Large intestine (tissue), 3 donors: ENCODE measurements around the gene STAM. TPM values are rescaled to one million over a fixed set of nuclear protein-coding genes. Genes with fewer than 3 reads are reported as not detected.
A peak's percentile ranks its signal among the peaks of the same experiment; 100 is the strongest.

ENCODE experiments used
- DNase-seq, 2 donors: peaks; one replicate each; pipeline versions ENCODE4 v3.0.0 to v3.0.0-alpha.2; 2013
- H3K27ac ChIP-seq: one replicate; pipeline ENCODE4 v1.5.1; 2013; ENCODE audit warnings: low read length
- H3K27me3 ChIP-seq: 2 replicates; pipeline ENCODE4 v1.6.1; 2013; ENCODE audit warnings: low read length; ENCODE audit not compliant: control insufficient read depth, insufficient read depth
- H3K36me3 ChIP-seq: 2 replicates; pipeline ENCODE4 v1.6.1; 2013; ENCODE audit warnings: low read length; ENCODE audit not compliant: control insufficient read depth, insufficient read depth
- H3K4me1 ChIP-seq: one replicate; pipeline ENCODE4 v1.6.1; 2013; ENCODE audit warnings: low read length; ENCODE audit not compliant: control insufficient read depth, insufficient read depth
- H3K4me3 ChIP-seq: one replicate; pipeline ENCODE4 v1.5.1; 2013; ENCODE audit warnings: low read length
- H3K9me3 ChIP-seq: one replicate; pipeline ENCODE4 v1.6.1; 2013; ENCODE audit warnings: mild to moderate bottlenecking, low read depth, low read length, moderate library complexity; ENCODE audit not compliant: control insufficient read depth
- WGBS: methylation state at CpG from one replicate; pipeline ENCODE4 v1.1.5; 2013; ENCODE audit warnings: low lambda C conversion rate; ENCODE audit not compliant: insufficient coverage; 5-methylcytosine and 5-hydroxymethylcytosine counted together
- polyA plus RNA-seq: library from polyadenylated mRNA; unstranded; fragments of 120-200 nt; gene quantifications from one replicate; pipeline ENCODE4 v1.2.1, GENCODE V29; 2013

Gene STAM
- polyA plus RNA-seq, 1 donor: 18.7 TPM

GRCh38 chr10:17693009-17693408 lies 49.1 kb downstream of the STAM start:
- Histone ChIP-seq H3K4me1 (no peaks in the 10 kb centered on the region), H3K27ac (no peak overlapping the region), H3K4me3 (no peak overlapping the region), H3K9me3 (no peaks in the 10 kb centered on the region), H3K27me3 (no peaks in the 10 kb centered on the region), H3K36me3 (peaks cover 23% of the 10 kb centered on the region)
- no CpG with 5 or more reads among the region's 1 CpG for WGBS
- no peak for DNase-seq

GRCh38 chr10:17698696-17699095 lies 54.7 kb downstream of the STAM start:
- H3K27ac ChIP-seq: no peak overlapping the region
- H3K36me3 ChIP-seq: peaks cover 21% of the 10 kb centered on the region
- no peaks in the 10 kb centered on the region for H3K4me1 ChIP-seq
- no peak overlapping the region for H3K4me3 ChIP-seq
- 94% methylated on average over 2 of the region's 4 CpGs for WGBS
- no peak for DNase-seq
- no peaks in the 10 kb centered on the region for H3K27me3 ChIP-seq
- no peaks in the 10 kb centered on the region for H3K9me3 ChIP-seq

GRCh38 chr10:17701301-17701700 lies 57.4 kb downstream of the STAM start:
- H3K27me3 ChIP-seq: no peaks in the 10 kb centered on the region
- peaks cover 26% of the 10 kb centered on the region for H3K36me3 ChIP-seq

GRCh38 chr10:17703706-17704105 lies 59.8 kb downstream of the STAM start:
- Histone ChIP-seq H3K9me3 (no peaks in the 10 kb centered on the region), H3K27me3 (no peaks in the 10 kb centered on the region), H3K4me1 (no peaks in the 10 kb centered on the region), H3K36me3 (peaks cover 25% of the 10 kb centered on the region), H3K4me3 (no peak overlapping the region), H3K27ac (no peak overlapping the region)
- no peak for DNase-seq
- no CpG with 5 or more reads among the region's 3 CpGs for WGBS

More at GRCh38 chr10:17701301-17701700, 57.4 kb downstream of the STAM start:
- H3K4me3 ChIP-seq: no peak overlapping the region
- no peaks in the 10 kb centered on the region for H3K9me3 ChIP-seq
- H3K4me1 ChIP-seq: no peaks in the 10 kb centered on the region
- H3K27ac ChIP-seq: no peak overlapping the region
- DNase-seq: no peak
- WGBS: 100% methylated on average over 2 of the region's 3 CpGs

- no peaks in the 10 kb centered on the region for H3K4me1 ChIP-seq
- DNase-seq: peak in 1 of 2 donors; percentile 64
- H3K4me3 ChIP-seq: no peak overlapping the region
- H3K27me3 ChIP-seq: no peaks in the 10 kb centered on the region
- H3K27ac ChIP-seq: no peak overlapping the region
- WGBS: 70% methylated on average over 2 of the region's 10 CpGs
- no peaks in the 10 kb centered on the region for H3K9me3 ChIP-seq
- H3K36me3 ChIP-seq: peaks cover 54% of the 10 kb centered on the region
These were observed 64.9 kb downstream of the STAM start for GRCh38 chr10:17708821-17709220.

- Histone ChIP-seq H3K9me3 (no peaks in the 10 kb centered on the region), H3K27me3 (no peaks in the 10 kb centered on the region), H3K4me3 (no peak overlapping the region), H3K27ac (no peak overlapping the region), H3K36me3 (peaks cover 58% of the 10 kb centered on the region), H3K4me1 (no peaks in the 10 kb centered on the region)
- WGBS: no CpG with 5 or more reads among the region's 5 CpGs
- no peak for DNase-seq
These were observed 65.5 kb downstream of the STAM start for GRCh38 chr10:17709492-17709891.

- Histone ChIP-seq H3K27me3 (no peaks in the 10 kb centered on the region), H3K36me3 (peaks cover 60% of the 10 kb centered on the region), H3K4me3 (no peak overlapping the region), H3K9me3 (no peaks in the 10 kb centered on the region), H3K4me1 (no peaks in the 10 kb centered on the region), H3K27ac (no peak overlapping the region)
- WGBS: no CpG with 5 or more reads among the region's 4 CpGs
- DNase-seq: peak in 1 of 2 donors; percentile 37
These were observed 66.2 kb downstream of the STAM start for GRCh38 chr10:17710181-17710580.

GRCh38 chr10:17712053-17712452 lies 68.1 kb downstream of the STAM start:
- no CpG with 5 or more reads among the region's 5 CpGs for WGBS
- H3K36me3 ChIP-seq: peaks cover 55% of the 10 kb centered on the region
- no peaks in the 10 kb centered on the region for H3K4me1 ChIP-seq
- H3K4me3 ChIP-seq: no peak overlapping the region
- no peaks in the 10 kb centered on the region for H3K9me3 ChIP-seq
- H3K27me3 ChIP-seq: no peaks in the 10 kb centered on the region
- DNase-seq: no peak
- no peak overlapping the region for H3K27ac ChIP-seq

- DNase-seq: no peak
- 82% methylated on average over 6 of the region's 18 CpGs for WGBS
- peaks cover 55% of the 10 kb centered on the region for H3K36me3 ChIP-seq
- no peaks in the 10 kb centered on the region for H3K27me3 ChIP-seq
- H3K9me3 ChIP-seq: no peaks in the 10 kb centered on the region
- no peaks in the 10 kb centered on the region for H3K4me1 ChIP-seq
- no peak overlapping the region for H3K4me3 ChIP-seq
- H3K27ac ChIP-seq: no peak overlapping the region
These were observed 68.9 kb downstream of the STAM start for GRCh38 chr10:17712717-17713471.

GRCh38 chr10:17713758-17714157 lies 69.8 kb downstream of the STAM start:
- Histone ChIP-seq H3K36me3 (peaks cover 50% of the 10 kb centered on the region), H3K27me3 (no peaks in the 10 kb centered on the region), H3K9me3 (no peaks in the 10 kb centered on the region), H3K4me3 (no peak overlapping the region), H3K4me1 (no peaks in the 10 kb centered on the region), H3K27ac (no peak overlapping the region)
- no CpG with 5 or more reads among the region's 10 CpGs for WGBS
- no peak for DNase-seq

- Histone ChIP-seq H3K4me3 (no peak overlapping the region), H3K27ac (no peak overlapping the region), H3K27me3 (no peaks in the 10 kb centered on the region), H3K4me1 (no peaks in the 10 kb centered on the region), H3K9me3 (no peaks in the 10 kb centered on the region), H3K36me3 (peaks cover 35% of the 10 kb centered on the region)
- DNase-seq: no peak
- WGBS: 95% methylated on average over 4 of the region's 4 CpGs
These were observed 72.2 kb downstream of the STAM start for GRCh38 chr10:17716161-17716560.
